OCI-LY3 (cell line): ENCODE measurements around the gene LRRC43.
"Not testable (repeated sequence)": the region's sequence is repeated elsewhere in the genome, so short reads cannot be mapped to it uniquely, and the experiment has no call there.

Experiments used
- EZH2phosphoT487 ChIP-seq: fragments of 200-600 bp; shearing (Covaris generic); IDR thresholded peaks from 2 replicates; pipeline ENCODE4 v1.6.1; 2018; ENCODE audit warnings: antibody characterized with exemption, mixed run types, low read depth
- TF ChIP-seq, protein P1 (sequence below): fragments of 200-600, 300-600 bp; sonication (generic); IDR thresholded peaks from 2 replicates; pipeline ENCODE4 v1.5.1; 2014; ENCODE audit warnings: antibody characterized with exemption, low read length, low read depth

DNA sequence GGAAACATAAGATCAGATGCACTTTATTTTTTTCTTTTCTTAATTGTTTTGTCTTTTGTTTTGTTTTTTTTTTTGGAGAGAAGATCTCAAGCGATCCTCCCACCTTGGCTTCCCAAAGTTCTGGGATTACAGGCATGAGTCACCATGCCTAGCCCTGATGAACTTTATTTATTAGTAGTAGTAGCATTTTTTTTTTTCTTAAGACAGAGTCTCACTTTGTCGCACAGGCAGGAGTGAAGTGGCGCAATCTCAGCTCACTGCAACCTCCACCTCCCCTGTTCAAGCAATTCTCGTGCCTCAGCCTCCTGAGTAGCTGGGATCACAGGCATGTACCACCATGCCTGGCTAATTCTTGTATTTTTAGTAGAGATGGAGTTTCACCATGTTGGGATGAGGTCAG, 6.5 kb upstream of the LRRC43 start:
- TF ChIP-seq, protein P1, sequence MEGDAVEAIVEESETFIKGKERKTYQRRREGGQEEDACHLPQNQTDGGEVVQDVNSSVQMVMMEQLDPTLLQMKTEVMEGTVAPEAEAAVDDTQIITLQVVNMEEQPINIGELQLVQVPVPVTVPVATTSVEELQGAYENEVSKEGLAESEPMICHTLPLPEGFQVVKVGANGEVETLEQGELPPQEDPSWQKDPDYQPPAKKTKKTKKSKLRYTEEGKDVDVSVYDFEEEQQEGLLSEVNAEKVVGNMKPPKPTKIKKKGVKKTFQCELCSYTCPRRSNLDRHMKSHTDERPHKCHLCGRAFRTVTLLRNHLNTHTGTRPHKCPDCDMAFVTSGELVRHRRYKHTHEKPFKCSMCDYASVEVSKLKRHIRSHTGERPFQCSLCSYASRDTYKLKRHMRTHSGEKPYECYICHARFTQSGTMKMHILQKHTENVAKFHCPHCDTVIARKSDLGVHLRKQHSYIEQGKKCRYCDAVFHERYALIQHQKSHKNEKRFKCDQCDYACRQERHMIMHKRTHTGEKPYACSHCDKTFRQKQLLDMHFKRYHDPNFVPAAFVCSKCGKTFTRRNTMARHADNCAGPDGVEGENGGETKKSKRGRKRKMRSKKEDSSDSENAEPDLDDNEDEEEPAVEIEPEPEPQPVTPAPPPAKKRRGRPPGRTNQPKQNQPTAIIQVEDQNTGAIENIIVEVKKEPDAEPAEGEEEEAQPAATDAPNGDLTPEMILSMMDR, result not testable (repeated sequence)
- TF ChIP-seq EZH2phosphoT487, result not testable (repeated sequence)
